GM20000 (cell line): Measurements from ENCODE around the gene CLIC1.

Experiments used
- DNase-seq: peaks from one replicate; pipeline ENCODE4 v3.0.0; 2012; ENCODE audit warnings: low spot score
- CTCF ChIP-seq: IDR thresholded peaks from 2 replicates; pipeline ENCODE4 v1.5.1; 2012; ENCODE audit warnings: mild to moderate bottlenecking, control low read depth; ENCODE audit errors: extremely low read depth, missing control alignments

Gene CLIC1

GRCh38 chr6:31775633-31776484, 39.5 kb upstream of the CLIC1 start:
- no peak for TF ChIP-seq CTCF
- no peak for DNase-seq

GRCh38 chr6:31775184-31775583, 38.9 kb upstream of the CLIC1 start:
- DNase-seq: no peak
- no peak for TF ChIP-seq CTCF

- TF ChIP-seq CTCF: no peak
- DNase-seq: no peak
These were observed 35.6 kb upstream of the CLIC1 start for GRCh38 chr6:31771992-31772358.

- no peak for TF ChIP-seq CTCF
- DNase-seq: no peak
These were observed 34.5 kb upstream of the CLIC1 start for GRCh38 chr6:31770860-31771259.

- TF ChIP-seq CTCF: peak; percentile 88
- peak; percentile 92 for DNase-seq
These were observed 33.5 kb upstream of the CLIC1 start for GRCh38 chr6:31769684-31770371.

- no peak for DNase-seq
- TF ChIP-seq CTCF: no peak
These were observed 32.3 kb upstream of the CLIC1 start for GRCh38 chr6:31768363-31769257.
